ENCODE data around the gene OR6N2.
A peak's percentile ranks its signal among the peaks of the same experiment; 100 is the strongest.

The OR6N2 gene, protein sequence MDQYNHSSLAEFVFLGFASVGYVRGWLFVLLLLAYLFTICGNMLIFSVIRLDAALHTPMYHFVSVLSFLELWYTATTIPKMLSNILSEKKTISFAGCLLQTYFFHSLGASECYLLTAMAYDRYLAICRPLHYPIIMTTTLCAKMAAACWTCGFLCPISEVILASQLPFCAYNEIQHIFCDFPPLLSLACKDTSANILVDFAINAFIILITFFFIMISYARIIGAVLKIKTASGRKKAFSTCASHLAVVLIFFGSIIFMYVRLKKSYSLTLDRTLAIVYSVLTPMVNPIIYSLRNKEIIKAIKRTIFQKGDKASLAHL

DNA sequence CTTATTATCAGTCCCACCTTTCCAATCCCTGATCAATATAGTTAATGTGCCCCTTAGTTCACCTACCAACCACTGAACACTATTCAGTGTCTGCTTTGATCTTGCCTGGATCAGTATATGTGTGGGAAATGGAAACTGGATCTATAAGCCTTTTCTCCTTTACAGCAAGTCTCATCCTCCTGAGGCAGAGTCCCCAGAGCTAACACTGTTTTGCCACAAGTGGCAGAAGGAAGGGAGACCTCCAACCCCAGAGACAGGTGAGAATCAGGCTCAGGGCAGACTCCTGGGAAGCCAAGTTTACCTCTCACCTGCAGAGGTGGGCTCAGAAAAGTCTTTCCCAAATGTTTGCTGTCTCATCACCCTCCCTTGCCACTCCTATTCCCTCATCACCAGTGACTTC, at the start of gene OR6N2:
Gene OR6N2, minus strand, starts transcription at position 101 of the 400 bp plus-strand sequence. CDS start 3,569 bp downstream, outside the sequence.
- no peak for DNase-seq (ENCODE audit: low read depth in 2 of 2)

DNA sequence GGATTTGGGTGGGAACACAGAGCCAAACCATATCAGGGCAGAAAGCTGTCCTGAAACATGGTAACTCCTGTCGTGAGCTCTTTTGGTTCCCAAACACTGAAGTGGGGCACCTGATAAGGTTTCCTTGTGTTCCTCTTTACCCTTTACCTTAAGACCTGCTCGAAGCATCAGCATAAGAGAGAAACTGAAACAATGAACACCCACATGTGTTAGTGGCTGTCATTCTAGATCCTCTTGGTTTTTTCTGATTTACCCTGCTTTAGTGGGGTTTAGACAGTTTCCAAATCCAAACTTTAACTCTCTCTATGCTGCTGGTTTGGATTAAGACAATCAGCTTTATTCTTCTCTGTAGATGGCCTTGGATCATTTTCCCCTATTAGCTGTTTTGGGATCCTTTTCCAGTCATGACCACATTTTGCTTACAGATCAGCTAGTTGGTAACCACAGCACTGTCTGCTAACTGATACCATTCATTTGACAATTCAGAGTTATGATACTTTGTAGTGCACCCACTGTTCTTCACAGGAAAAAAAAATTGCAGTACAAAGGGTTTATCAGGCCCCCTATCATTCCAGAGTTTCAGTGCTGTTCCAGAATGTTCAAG, 49.2 kb upstream of the OR6N2 start:
- DNase-seq (ENCODE audit: low read depth in 2 of 2): no peak

DNA sequence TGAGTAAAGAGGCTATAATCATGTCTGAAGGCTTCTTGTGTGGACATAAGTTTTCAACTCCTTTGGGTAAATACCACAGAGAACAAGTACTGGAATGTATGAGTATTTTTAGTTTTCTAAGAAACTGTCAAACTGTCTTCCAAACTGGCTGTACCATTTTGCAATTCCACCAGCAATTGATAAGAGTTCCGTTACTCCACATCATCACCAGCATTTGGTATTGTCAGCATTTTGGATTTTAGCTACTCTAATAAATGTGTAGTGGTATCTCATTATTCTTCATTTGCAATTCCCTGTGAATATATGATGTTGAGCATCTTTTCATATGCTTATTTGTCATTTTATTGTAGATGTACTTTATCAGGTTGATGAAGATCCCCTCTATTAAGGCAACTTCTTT, 40.7 kb upstream of the OR6N2 start:
- DNase-seq (ENCODE audit: low read depth in 2 of 2): no peak

DNA sequence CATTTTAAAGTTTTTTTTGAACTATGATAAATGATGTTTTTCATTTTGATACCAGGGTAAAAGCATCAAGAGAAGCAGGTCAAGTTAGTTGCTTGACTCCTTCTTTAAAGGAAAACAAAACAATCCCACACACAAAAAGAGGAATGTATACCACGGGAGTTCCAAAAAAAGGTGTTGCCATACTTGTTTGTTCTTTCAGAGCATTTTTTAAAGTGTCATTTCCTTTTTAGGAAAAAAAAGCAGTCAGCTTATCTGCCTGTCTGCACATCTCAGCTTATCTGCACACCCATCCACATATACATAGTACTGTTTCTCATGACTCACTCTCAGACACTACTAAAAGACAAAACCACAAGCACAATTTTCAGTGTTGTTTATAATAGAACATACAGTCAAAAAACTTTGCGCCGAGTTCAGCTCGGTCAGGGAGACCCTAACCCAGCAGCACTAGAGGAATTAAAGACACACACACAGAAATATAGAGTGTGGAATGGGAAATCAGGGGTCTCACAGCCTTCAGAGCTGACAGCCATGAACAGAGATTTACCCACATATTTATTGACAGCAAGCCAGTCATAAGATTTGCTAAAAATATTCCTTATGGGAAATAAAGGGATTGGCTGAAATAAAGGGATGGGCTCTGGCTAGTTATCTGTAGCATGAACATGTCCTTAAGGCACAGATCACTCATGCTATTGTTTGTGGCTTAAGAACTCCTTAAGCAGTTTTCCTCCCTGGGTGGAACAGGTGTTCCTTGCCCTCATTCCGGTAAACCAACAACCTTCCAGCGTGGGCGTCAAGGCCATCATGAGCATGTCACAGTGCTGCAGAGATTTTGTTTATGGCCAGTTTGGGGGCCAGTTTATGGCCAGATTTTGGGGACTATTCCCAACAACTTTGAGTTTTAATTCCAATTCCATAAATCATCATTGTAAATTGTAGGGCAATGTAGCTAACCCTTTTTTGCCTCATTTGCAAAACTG, 38.7 kb upstream of the OR6N2 start:
- no peak for DNase-seq (ENCODE audit: low read depth in 2 of 2)

DNA sequence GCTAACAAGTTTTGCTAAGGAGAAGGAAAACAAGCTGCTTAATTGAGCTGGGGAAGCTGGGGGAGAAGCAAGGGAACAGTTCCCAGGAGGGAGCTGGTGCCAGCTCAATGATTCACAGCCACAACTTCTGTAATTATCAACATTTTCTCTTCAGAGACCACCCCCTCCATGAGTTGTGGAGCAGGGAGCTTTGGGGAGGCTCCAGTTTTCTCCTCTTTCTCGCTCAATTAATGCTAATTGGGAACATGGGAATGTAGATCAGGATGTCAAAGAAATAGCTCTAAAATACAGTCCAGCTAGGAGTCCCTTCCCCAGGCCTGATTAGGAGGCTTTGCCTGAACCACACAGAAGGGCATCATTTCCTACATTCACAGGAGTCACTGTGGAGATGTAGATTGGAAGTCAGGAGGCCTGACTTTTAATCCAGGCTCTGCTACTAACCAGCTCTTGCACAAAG, 38.0 kb upstream of the OR6N2 start:
- DNase-seq (ENCODE audit: low read depth in 2 of 2): no peak

DNA sequence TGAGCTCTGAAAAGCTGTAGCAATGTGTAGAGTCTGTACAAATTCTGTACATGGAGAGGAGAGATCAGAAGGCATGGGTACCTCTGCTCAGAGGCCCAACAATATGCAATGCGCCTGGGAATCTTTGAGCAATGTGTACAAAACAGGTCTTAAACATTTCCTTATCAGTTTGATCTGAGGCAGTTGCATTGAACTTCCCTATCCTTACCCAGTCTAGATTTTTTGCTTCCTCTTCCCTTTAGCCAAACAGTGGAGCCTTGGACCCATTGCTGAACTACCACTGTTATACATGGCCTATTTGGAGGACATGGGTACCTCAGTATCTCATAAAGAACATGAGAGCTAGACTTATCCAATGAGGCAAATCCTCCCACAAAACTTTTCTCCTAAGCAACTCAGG, 37.6 kb upstream of the OR6N2 start:
- no peak for DNase-seq (ENCODE audit: low read depth in 2 of 2)

DNA sequence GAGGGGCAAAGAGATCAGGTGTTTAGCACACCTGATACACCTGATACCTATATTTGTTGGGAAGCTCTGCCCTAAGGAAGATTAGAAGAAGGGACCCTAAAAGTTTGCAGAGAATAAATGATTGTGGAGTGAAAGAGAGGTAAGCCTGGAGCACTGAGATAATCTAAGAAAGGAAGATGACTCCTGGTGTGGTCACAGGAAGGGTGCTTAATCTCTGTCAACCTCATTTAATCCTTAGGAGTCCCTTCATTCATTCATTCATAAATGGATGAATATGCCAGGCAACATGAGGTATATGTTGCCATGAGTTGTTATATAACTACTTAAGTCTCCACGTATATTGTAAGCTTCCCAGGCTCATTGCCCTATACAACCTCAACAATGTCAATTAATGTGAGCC, 34.0 kb upstream of the OR6N2 start:
- no peak for DNase-seq (ENCODE audit: low read depth in 2 of 2)

DNA sequence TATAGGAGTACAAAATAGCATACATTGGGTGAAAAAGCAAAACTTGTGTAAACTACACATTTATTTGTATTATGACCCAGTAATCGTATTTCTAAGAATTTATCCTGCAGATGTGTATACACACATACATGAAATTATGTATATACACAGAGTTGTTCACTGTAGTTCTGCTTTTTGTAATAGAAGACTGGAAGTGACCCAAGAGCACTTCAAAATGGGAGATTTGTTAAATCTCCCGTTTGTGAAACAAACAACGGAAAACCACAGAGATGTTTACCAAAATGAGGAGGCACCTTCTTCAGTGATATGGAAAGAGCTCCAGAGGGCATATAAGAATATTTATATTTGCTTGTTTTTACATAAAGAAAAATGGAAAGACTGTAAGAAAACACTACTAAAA, 32.2 kb upstream of the OR6N2 start:
- no peak for DNase-seq (ENCODE audit: low read depth in 2 of 2)

DNA sequence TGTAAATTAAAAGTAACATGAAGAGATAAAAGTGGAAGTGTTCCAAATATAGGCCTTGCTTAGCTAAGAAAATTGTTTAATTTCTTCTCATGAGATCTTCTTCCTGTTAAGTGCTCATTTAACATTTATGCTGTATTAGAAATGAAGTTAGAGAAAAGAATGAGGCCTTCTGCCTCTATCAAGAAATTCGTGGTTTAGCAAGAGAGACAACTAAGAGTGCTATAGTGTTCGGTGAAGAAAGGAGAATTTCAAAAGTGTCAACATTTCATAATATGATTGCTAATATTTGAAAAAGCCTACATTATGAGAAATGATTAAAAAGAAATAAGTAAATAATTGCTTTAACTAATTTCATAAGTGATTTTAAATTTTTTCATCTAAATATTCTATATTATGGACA, 31.3 kb upstream of the OR6N2 start:
- no peak for DNase-seq (ENCODE audit: low read depth in 2 of 2)

DNA sequence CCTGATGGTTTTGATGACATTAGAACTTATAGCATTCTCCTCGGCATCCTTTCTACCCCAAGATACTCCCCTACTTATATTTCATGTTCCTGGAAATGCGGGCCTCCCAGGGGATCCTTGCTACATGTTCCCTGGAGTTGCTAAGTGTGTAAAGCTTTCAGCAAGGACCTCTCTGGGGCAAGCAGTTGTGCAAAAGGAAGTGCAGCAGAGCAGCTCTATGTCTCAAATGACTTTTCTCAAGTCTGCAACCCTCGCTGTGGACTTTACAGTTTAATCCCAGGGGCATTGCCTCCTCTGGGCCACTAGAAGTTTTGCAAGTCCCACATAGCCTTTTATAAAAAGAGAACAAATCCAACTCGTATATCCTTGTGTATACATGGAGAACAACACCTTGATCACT, 29.3 kb upstream of the OR6N2 start:
- no peak for DNase-seq (ENCODE audit: low read depth in 2 of 2)

DNA sequence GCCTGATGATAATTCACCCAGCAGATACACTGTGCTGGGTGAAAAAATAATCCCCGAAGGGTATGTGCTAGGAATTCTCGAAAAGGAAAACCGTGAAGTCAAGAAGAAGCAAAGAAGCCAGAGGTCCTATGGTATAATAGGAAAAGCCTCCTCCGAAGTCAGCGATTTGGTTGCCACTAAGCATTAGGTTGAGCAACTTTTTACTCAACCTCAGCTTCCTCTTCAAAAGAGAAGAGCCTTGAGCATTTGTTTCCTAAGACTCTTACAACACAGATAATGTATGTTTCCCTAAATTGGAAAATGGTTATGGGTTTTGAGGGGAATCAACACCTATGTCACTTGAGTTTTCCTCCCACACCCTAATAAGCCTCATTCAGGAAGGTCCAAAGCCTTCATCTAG, 28.9 kb upstream of the OR6N2 start:
- DNase-seq (ENCODE audit: low read depth in 2 of 2): no peak

DNA sequence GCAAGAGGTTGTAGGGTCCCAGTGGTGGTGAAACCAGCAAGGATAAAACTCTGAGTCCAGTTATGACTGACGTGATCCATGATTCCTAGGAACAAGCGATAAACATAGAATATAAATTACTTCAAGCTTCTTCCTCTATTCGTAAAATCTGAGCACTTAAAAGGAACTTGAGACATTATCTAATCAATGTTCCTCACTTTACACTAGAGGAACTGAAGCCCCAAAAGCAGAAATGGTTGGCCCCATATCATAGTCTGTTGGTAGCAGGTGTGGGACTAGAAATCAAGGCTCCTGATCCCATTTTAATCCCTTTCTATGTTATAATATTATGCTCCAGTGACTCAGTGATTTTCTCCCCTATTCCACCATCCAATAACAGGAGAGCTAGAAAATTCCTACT, 28.3 kb upstream of the OR6N2 start:
- DNase-seq (ENCODE audit: low read depth in 2 of 2): no peak

DNA sequence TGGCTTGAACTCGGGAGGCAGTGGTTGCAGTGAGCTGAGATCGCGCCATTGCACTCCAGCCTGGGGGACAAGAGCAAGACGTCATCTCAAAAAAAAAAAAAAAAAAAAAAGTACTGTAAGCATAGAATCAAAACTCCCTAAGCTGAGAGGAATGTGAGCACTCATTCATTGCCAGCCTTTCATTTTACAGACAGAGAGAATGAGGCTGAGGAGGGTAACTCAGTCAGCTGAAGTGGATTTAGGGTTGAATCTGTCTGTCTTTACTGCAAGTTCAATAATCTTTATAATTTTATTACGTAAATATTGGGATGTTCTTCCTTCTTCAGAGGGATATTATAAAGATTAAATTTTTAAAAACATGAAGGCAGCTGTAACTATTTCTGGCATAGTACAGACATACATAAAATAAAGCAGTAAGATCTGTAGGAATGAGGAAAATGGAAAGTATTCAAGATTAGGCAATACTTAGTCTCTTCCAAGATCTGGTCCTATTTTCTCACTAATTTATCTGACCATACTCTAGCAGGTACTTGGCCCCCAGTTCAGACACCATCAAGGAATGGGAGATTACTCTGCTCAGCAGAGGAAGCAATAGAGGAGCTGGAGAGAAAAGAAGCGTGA, 26.0 kb upstream of the OR6N2 start:
- no peak for DNase-seq (ENCODE audit: low read depth in 2 of 2)

DNA sequence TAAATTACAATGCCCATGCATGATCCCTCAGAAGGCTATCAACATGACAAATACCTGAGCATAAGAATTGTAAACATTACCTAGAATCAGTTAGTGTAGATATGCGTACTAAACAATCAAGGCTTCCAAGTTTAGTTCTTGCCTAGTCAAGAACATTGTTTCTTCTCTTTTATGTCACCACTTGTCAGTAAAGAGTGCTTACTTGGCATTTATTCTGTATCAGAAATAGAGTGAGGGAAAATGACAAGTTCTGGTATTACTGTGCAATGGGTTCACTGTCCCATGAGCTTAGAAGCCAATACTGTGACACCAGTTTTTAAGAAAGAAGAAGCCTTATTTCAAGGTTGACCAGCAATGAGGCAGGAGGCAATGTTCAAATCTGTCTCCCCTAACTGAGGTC, 22.7 kb upstream of the OR6N2 start:
- no peak for DNase-seq (ENCODE audit: low read depth in 2 of 2)

DNA sequence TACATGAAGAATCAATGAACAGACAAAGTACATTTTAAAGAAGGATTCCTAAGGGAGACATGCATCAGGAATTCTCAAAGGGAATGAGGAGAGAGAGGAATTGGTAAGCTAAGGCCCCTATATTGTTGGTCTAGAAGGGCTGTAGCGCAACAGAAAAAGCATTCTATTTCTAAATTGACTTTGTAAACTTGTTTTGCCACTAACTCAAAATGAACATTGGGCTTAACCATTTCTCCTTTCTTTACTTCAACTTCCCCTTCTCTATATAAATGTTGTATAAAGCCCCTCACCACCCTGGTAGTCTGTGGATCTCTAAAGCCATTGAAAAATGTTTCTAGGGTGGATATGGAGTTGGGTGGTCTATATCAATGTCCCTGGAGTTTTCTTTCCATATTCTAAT, 20.4 kb upstream of the OR6N2 start:
- no peak for DNase-seq (ENCODE audit: low read depth in 2 of 2)

DNA sequence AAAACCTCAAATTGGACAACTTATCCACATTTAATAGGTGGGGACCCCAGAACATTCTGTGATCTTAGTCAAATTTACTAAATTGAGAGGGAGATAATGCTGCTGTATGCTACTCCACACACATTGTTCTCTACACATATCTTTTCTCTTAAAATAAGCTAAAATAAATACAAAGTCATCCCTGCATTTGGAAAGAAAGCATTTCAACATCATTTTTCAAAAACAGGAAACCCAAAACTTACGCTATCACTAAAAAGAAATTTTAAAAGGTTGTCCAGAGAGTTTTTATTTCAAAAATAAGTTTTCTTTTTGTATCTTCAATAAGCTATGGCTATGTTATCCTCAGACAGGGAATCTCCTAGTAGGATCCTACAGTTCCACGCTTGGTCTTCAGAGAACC, 19.5 kb upstream of the OR6N2 start:
- DNase-seq (ENCODE audit: low read depth in 2 of 2): no peak

DNA sequence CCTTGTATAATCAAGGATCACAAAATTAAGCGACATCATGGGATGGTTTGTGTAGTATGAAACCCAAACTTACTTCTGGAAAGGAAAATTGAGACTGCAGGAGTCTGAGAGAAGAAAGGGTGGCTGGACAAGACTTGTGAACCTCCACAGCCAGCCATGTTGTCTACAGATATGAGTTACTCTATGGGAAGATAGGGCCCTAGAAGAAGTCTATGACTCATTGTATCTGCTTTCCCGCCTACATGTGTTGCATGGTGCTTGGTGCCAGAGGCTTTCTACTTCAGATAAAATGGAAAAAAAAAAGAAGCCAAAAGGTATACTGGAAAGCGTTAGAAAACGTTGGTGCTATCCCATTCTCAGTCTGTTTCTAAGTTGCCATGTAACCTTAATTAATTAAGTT, 18.7 kb upstream of the OR6N2 start:
- no peak for DNase-seq (ENCODE audit: low read depth in 2 of 2)

DNA sequence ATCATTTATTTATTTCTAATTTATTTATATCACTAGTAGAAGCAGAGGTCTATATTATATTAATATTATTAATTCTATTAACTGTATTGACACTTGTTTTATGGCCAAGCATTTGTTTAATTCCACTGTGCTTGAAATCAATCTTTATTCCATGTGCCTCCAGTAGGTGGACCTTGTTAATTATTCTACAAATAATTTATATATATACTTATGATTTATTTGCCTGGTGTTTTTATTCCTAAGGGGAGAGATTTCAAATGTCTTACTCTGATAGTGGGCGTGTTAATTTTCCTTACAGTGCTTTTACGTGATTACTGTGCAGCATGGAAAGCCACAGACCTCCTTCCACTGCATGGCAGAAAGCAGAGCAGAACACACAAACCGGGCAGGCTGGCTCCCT, 17.5 kb upstream of the OR6N2 start:
- no peak for DNase-seq (ENCODE audit: low read depth in 2 of 2)

DNA sequence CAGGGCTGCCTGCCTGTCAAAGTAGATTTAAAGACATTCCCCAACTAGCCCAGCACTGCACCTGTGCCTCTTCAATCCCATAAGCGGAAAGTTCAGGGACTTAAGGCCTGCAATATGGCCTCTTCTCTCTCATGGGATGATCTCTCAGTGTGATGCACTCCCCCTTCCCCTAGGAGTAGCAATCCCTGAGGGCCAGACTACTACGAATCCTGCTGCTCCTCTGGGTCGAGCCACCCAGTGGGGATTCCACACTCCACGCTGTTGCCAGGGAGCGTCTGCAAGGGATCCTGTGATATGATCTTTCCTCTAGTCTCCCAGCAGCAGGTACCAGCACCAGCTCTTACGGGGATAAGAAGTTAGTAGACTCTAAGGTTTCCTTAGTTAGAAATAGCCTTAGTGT, 13.2 kb upstream of the OR6N2 start:
- no peak for DNase-seq (ENCODE audit: low read depth in 2 of 2)

DNA sequence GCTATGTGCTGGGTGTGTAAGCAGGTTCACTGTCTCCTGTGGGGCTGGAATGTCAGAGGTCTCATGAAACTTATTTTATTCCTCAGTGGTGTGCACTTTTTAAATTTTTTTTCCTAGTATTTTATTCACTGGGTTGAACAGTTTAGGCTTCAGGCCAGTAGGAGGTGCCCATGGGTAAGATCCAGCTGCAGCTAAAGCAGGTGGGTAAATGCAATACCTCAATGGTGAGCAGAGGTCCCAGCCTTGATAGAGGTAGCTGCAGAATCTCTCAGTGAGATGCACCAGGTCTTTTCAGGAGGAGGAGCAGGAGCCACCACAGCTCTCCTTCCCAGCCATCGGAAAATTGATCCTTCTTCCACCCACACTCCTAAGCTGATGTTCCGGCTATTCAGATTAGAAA, 12.6 kb upstream of the OR6N2 start:
- DNase-seq (ENCODE audit: low read depth in 2 of 2): peak in 1 of 2 experiments; percentile 15

DNA sequence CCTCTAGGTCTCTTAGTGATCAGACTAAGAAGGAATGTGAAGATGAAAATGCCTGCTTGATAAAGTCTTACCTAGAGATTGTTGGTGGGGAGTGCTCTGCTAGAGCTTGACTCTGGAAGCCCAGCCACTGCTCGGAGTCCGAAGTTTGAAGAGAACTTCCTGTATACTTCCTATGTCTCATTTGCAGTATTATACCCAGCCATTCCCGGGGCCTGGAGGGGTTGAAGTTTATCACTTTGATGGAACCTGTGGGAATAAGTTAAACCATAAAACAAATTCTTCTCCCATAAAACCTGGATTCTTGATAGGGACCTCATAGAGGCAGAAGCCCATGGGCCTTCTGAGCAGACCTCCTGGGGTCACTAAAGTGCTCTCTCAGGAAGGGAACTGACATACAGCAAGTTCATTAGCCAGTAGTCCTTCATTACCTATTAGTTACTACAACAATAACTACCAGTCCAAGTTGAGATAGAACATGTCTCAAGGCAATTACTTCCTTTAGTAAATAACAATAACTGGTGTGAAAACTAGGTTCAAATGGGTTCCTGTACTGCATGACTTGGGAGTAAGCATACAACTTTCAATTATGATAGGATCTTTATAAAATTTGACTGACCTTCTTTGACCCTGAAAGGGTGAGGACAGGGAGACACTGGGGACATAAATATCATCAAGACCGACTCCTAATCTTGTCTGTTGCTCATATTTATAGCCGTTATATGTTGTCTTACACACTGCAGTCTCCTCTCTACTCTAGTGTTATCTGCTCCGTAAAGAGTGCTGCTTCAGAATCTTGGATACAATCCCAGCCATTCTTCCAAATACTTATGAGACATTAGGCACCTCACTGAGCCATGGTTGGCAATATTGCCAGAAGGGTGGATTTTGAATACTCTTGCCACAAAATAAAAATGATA, 8.8 kb downstream of the OR6N2 start, which contains the start of gene OR6N1:
Gene OR6N1, minus strand, starts transcription at position 246 of the 917 bp plus-strand sequence. CDS start 5,513 bp downstream, outside the sequence.
- no peak for DNase-seq (ENCODE audit: low read depth in 2 of 2)

Measured in stimulated activated CD4-positive, alpha-beta T cell treated with anti-CD3 and anti-CD28 coated beads, Interleukin-12 subunit alpha, Interleukin-12 subunit beta, amount 100 ng/mL, for 24 hours (primary cell).